ENCODE measurements around the gene NEK6. TPM values are rescaled to one million over a fixed set of nuclear protein-coding genes. Genes with fewer than 3 reads are reported as not detected.

The NEK6 gene
- total and polyA plus RNA-seq, 10 of the 15 experiments (the other 5 are each of a cell fraction or from before 2014, with no cell fraction given) = 31.3 to 161 (median 89.2) TPM

DNA sequence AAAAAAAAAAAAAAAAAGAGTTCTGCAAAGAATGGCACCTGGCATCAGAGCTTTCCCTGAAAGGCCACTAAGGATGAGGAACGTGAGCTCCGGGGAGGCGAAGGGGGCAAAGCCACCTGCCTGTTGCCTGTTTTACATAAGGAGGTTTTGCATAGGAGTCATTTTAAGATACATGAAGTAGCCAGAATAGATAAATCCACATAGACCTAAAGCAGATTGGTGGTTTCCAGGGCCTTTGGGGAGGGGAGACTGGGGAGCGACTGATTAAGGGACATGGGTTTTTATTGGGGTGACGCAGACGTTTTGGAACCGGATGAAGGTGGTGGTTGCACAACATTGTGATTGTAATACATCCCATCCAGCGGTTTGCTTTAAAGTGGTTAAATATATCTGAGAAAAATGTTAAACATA is 7.1 kb downstream of the NEK6 start:
- peak; percentile 91 for DNase-seq (ENCODE audit: low read depth, low spot score)
- TF ChIP-seq ASH2L (IDR thresholded peaks at IDR 0.05; ENCODE audit: borderline replicate concordance, low read depth) (no peak), CHD2 (IDR thresholded peaks at IDR 0.05; ENCODE audit: borderline replicate concordance, low read depth, low read length) (no peak), ZZZ3 (IDR thresholded peaks at IDR 0.05; ENCODE audit: control insufficient read depth, insufficient read length, low read depth) (no peak), EZH2 (IDR thresholded peaks at IDR 0.05; ENCODE audit: borderline replicate concordance, control insufficient read depth, low read depth, low read length) (no peak), PML (IDR thresholded peaks at IDR 0.05; ENCODE audit: low read length) (no peak), PRDM15 (CRISPR knock-in tag; IDR thresholded peaks at IDR 0.05) (no peak), ETV6 (conservative IDR thresholded peaks at IDR 0.05 in 1 of 2, IDR thresholded peaks at IDR 0.05 in 1 of 2; ENCODE audit: borderline replicate concordance in 1 of 2, low read depth in 1 of 2) (no peak), FOS (IDR thresholded peaks at IDR 0.05; ENCODE audit: borderline replicate concordance, extremely low read depth, insufficient read length) (no peak), ZNF217 (IDR thresholded peaks at IDR 0.05) (no peak), MTA2 (IDR thresholded peaks at IDR 0.05; ENCODE audit: low read depth) (peak; percentile 55; the same call in 1 of the 2 replicates), LARP7 (IDR thresholded peaks at IDR 0.05) (no peak), CBX3 (IDR thresholded peaks at IDR 0.05; ENCODE audit: borderline replicate concordance, low read depth) (no peak)
- TF ChIP-seq, protein P1, sequence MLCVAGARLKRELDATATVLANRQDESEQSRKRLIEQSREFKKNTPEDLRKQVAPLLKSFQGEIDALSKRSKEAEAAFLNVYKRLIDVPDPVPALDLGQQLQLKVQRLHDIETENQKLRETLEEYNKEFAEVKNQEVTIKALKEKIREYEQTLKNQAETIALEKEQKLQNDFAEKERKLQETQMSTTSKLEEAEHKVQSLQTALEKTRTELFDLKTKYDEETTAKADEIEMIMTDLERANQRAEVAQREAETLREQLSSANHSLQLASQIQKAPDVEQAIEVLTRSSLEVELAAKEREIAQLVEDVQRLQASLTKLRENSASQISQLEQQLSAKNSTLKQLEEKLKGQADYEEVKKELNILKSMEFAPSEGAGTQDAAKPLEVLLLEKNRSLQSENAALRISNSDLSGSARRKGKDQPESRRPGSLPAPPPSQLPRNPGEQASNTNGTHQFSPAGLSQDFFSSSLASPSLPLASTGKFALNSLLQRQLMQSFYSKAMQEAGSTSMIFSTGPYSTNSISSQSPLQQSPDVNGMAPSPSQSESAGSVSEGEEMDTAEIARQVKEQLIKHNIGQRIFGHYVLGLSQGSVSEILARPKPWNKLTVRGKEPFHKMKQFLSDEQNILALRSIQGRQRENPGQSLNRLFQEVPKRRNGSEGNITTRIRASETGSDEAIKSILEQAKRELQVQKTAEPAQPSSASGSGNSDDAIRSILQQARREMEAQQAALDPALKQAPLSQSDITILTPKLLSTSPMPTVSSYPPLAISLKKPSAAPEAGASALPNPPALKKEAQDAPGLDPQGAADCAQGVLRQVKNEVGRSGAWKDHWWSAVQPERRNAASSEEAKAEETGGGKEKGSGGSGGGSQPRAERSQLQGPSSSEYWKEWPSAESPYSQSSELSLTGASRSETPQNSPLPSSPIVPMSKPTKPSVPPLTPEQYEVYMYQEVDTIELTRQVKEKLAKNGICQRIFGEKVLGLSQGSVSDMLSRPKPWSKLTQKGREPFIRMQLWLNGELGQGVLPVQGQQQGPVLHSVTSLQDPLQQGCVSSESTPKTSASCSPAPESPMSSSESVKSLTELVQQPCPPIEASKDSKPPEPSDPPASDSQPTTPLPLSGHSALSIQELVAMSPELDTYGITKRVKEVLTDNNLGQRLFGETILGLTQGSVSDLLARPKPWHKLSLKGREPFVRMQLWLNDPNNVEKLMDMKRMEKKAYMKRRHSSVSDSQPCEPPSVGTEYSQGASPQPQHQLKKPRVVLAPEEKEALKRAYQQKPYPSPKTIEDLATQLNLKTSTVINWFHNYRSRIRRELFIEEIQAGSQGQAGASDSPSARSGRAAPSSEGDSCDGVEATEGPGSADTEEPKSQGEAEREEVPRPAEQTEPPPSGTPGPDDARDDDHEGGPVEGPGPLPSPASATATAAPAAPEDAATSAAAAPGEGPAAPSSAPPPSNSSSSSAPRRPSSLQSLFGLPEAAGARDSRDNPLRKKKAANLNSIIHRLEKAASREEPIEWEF (IDR thresholded peaks at IDR 0.05; ENCODE audit: insufficient replicate concordance, low read depth, low read length) = peak; percentile 54

More for the DNA sequence above, 7.1 kb downstream of the NEK6 start:
- FAIRE-seq (no peak), ATAC-seq (peak; percentile 61)
- Histone ChIP-seq H4K20me1 (ENCODE audit: control insufficient read depth, insufficient read depth) (peaks cover 8% of the 10 kb centered on the region; the same call in 1 of the 2 replicates), H3K4me2 (ENCODE audit: control insufficient read depth, insufficient read depth) (peak overlapping the region; percentile 96), H3K27me3 (replicated peaks in 1 of 2; ENCODE audit: control insufficient read depth in 2 of 2, insufficient read depth in 2 of 2, low read length in 1 of 2) (no peaks in the 10 kb centered on the region), H2AFZ (ENCODE audit: control insufficient read depth, low read depth, low read length) (no peak overlapping the region), H3K4me1 (ENCODE audit: control insufficient read depth, insufficient read depth, low read length) (peaks cover 50% of the 10 kb centered on the region), H3K36me3 (ENCODE audit: control insufficient read depth in 2 of 2, insufficient read depth in 2 of 2, low read length in 1 of 2) (peaks cover 7 to 22% of the 10 kb centered on the region in 2 experiments; a peak in 3 of 4 replicates), H3K27ac (ENCODE audit: control insufficient read depth, insufficient read depth) (peak overlapping the region; percentile 88), H3K4me3 (peak overlapping the region; percentile 61; the same call in 1 of the 2 replicates), H3K9me3 (replicated peaks; ENCODE audit: control insufficient read depth, insufficient read depth, low read length) (no peaks in the 10 kb centered on the region), H3K9ac (ENCODE audit: control insufficient read depth, insufficient read depth, low read length) (peak overlapping the region; percentile 84; the same call in 1 of the 2 replicates), H3K79me2 (ENCODE audit: control insufficient read depth, insufficient read depth, low read length) (peaks cover 98% of the 10 kb centered on the region)
- BruUV-seq (replicated peaks) = no TSS peak
- ChIA-PET POLR2A (interaction anchor here (0.6 to 6.6 kb wide), 17 partner anchors 9 to 923 kb away, joined by 3 to 45 read pairs (median 5); no protein-coding TSS in a partner anchor), CTCF (interaction anchor here (0.8 to 3.7 kb wide), 12 partner anchors 12 to 138 kb away, joined by 3 to 13 read pairs (median 4); no protein-coding TSS in a partner anchor), RAD21 (ENCODE audit: unreplicated experiment) (interaction anchor here (0.7 to 6.2 kb wide), 12 partner anchors 22 to 331 kb away, joined by 3 to 74 read pairs (median 7); no protein-coding TSS in a partner anchor), SMC1A (ENCODE audit: uncharacterized antibody, unreplicated experiment) (interaction anchor here (1.1 to 10.1 kb wide), 10 partner anchors 10 to 127 kb away, joined by 3 to 132 read pairs (median 10); no protein-coding TSS in a partner anchor)
- intact Hi-C loops (cut with micrococcal nuclease; ENCODE audit: unreplicated experiment) = loop anchor here (1.0 to 2.0 kb wide), 4 partner anchors 21 to 68 kb away; no protein-coding TSS in a partner anchor
- WGBS (ENCODE audit: insufficient coverage, insufficient replicate concordance, low lambda C conversion rate, missing lambda C conversion rate) = 0% methylated on average over 8 of the region's 8 CpGs
- in situ Hi-C loops (cut with MboI) = no loop called here

Data from GM12878 (cell line).